ENCODE results near the gene MLST8. TPM values are rescaled to one million over a fixed set of nuclear protein-coding genes. Genes with fewer than 3 reads are reported as not detected.

The MLST8 gene
- total RNA-seq, 1 donor from 2014 or later, result 37.0 TPM

DNA sequence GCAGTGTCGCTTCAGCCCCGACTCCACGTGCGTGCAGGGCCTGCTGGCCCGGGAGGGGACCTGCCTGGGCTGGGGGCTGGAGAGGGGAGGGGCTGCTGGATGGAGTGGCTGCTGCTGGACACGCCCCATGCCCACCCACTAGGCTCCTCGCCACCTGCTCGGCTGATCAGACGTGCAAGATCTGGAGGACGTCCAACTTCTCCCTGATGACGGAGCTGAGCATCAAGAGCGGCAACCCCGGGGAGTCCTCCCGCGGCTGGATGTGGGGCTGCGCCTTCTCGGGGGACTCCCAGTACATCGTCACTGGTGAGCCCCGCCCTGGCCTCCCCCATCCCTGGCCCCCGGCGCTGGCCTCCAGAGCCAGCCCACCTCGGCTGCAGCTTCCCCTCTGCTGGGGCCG is 3.1 kb downstream of the MLST8 start:
- DNase-seq (ENCODE audit: low spot score), result no peak

DNA sequence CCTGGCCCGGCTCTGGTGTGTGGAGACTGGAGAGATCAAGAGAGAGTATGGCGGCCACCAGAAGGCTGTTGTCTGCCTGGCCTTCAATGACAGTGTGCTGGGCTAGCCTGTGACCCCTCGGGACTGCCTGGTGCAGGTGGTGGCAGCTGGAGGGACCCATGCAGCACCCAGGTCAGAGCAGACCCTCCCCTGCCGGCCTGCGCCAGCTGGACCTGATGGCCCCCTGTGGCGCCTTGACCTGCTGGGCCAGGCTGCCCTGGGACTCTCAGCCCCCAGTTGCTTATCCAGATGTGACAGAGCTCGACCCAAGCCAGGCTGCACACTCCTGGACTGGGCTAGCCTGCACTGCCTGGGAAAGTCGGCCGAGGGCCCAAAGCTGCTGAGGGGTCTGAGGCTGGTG is 3.5 kb downstream of the MLST8 start:
- no peak for DNase-seq (ENCODE audit: low spot score)

DNA sequence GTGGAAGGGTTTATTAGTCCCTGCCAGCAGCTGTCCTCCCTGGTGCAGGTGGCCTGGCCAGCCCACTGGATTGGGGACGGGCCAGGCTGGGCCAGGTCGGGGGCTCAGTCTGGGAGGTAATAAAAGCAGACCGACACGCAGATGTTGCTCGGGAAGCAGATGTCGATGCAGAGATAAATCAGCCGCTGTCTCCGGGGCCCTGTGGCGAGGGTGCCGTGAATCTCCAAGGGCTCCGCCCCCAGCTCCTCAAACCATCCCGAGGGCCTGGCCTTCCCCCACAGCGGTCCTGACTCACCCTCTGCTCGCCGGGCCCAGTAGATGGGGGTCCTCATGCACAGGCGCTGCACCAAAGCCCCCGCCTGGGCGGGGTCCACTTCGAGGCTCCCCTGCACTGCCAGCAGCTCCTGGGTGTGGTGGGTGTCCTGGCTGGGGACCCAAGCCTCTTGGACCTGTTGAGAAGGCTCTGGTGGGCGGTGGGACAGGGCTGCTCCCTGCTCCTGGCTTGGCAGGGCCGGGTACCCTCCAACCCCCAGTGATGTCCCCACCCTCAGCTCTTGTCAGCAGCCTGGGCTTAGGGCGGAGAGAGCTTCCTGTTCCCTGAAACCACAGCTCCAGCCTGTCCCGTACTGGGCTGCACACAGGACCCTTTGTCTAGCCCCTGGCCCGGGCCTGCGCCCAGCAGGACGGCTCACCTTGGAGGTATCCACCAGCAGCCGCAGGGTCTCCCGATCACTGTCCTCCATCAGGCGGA is 4.2 kb downstream of the MLST8 start:
- no peak for DNase-seq (ENCODE audit: low spot score)

DNA sequence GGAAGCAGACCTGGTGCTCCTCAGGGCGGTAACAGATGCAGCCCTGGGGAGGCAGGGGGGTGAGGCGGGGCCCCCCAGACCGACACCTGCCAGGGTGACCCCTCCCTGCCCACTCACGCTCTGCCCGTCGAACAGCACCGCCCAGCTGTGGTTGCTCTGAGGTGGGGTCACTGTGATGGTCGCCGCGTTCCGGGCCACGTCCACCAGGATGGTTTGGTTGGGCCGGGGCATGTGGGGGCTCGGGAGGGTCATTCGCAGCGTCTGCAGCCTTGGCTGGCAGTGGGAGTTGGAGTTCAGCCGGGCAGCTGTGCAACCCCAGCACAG is 4.7 kb downstream of the MLST8 start:
- DNase-seq (ENCODE audit: low spot score), result no peak

DNA sequence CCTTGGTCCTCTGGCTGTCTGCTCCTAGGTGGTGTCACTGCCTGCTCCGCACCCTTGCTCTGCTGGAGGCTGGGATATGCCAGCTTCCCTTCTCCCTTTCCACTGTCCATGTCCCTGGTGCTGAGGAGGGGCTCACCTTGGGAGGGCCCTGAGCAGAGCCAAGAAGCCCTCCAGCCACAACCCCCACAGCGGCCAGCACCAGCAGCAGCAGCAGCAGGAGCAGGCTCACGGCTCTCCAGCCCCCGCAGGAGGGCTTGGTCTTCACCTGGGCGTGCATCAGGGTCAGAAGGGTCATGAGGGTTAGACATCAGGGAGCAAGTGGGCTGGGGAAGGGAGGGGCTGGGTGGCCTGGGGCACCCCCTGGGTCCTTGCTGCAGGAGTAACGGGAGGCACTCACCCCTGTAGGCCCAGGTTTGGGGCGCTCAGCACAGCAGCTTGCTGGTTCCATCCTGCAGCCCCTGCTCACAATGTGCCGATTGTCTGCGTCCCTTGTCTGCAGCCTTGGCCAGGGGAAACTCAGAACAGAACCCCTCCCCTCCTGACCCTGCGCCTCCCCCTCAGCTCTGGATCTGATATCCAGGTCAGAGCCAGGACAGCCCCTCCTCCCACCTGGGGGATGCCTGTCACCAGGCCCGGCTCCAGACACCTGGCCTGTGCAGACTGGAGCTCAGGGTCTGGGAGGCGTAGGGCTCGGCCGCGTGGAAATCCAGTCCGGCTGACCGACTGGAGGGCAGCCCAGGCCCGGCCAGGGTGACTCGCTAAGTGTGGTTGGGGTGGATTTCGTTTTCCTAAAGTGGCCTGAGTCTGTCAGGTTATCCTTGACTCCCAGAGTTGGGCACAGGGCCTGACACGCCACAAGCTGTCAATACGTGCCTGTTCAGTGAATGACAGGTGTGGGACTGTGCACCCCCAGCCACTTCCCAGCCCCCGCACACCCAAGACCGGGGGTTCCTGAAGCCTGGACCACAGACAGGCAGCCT is 5.4 kb downstream of the MLST8 start, which contains the start of gene BRICD5:
Gene BRICD5, minus strand, starts transcription at position 478 of the 980 bp plus-strand sequence. Its CDS starts 30 bp downstream, at position 448.
- DNase-seq (ENCODE audit: low spot score), result no peak

DNA sequence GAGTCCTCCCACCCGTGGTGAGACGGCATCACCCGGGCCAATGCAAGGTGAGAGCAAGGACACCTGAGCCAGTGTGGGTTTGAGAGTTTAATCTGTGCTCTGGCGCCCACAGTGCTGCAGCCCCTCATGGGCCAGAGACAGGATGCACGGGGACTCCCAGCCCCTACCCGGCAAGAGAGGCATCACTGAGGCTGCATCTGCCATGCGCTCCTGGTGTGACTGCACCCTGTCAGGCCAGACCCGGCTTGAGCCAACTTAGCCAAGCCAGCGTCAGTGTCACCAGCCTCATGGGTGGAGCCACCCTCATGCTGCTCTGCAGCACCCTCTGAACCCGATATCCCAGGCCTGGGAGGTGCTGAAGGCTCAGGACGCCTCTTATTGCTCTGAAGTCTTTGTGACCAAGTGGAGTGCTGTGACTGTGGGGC is 6.7 kb downstream of the MLST8 start:
- DNase-seq (ENCODE audit: low spot score), result no peak

DNA sequence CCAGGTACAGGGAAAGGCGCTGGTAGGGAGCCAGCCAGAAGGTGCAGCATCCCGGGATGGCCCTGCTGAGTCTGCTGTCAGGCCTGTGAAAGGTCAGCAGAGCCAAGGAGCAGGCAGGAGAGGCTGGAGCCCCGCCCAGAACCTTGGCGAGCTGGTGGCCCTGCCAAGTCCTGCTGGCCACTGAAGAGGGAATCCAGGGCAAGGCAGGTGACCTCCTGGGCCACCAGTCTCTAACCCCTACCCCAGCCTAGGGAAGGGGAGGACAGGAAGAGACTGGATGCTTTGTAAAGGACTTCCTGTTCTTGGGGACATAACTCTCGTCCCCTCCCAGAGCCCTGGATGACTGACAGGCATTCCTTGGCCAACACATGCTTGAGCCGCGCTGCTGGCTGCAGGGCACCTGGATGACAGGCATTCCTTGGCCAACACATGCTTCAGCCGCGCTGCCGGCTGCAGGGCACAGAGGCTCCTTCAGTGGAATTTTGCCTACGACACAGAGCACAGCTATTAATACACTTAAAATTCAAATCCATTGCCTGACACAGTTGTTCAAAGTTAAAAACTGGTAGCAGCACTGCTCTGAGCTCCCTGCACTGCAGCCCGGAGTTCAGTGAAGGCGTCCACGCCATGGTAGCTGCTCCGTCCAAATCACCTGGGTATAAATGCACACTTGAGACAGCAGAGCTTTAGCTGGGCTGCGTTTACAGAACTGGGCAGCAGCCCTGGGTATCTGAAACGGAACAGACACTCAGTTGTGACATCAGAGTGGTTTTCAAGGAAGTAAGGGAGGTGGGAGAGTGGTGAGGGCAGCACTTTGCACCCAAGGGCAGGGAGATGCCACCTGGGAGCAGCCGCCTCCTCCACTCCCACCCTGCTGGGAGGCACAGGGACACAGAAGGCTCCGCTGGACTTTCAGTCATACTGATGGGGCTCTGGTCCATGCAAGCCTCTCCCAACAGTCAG is 7.4 kb downstream of the MLST8 start:
- DNase-seq (ENCODE audit: low spot score), result no peak

DNA sequence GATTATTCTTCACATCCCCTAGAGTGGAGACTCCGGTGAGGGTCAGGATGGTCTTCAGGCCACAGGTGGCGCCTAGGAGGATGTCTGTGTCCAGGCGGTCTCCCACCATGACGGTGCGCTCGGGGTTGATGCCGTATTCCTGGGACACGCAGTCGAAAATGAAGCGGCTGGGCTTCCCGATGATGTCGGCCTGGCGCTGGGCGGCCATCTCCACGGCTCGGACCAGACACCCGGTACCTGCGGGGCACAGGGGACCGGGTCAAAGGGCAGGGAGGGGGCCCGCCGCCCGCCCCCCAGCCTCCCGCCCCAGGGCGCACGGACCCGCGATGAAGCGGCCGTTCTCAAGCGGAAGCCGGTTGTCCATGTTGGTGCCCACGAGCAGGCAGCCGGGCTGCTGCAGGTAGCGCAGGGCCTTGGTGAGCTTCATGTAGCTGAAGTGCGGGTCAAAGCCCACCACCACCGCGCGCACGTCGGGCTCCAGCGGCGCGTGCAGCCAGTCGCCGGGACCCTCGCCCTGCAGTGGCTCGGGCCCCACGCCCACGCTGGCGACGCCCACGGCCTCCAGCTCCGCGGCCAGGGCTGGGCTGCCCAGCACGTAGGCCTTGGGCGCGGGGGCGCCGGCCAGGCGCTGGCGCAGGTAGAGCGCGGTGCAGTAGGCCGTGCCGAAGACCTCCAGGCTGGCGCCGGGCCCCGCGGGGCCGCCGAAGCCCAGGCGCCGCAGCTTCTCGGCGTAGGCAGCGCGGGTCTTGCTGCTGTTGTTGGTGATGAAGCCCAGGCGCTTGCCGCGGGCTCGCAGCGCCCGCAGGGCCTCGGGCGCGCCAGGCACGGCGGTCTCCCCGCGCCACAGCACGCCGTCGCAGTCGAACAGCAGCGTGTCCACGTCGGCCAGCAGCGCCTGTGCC is 8.8 kb downstream of the MLST8 start:
- no peak for DNase-seq (ENCODE audit: low spot score)

DNA sequence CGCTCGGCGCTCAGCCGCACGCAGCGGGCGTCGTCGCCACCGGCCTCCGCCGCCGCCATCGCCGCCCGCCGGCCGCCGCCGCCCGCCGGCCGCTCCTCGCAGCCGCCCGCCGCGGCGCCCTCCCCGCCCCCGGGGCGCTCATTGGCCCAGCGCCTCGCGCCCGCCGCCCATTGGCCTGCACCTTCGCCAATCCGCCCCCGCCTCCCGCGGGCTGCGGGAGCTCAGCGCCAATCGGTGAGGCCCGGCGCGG is 9.4 kb downstream of the MLST8 start, which contains the start of gene PGP:
Gene PGP, minus strand, starts transcription at position 122 of the 250 bp plus-strand sequence. Its CDS starts 63 bp downstream, at position 59.
- DNase-seq (ENCODE audit: low spot score), result no peak

DNA sequence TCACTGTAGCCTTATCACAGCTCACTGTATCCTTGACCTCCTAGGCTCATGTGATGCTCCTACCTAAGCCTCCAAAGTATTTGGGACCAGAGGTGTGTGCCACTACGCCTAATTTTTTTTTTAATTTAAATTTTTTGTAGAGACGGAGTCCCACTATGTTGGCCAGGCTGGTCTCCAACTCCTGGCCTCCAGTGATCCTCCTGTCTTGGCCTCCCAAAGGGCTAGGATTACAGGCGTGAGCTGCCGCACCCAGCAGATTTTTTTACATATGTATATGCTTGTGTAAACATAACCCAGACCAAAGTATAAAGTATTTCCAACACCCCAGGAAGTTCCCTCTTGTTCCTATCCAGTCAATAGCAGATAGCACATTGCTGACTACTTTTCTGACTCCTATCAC is 11.1 kb downstream of the MLST8 start:
- no peak for DNase-seq (ENCODE audit: low spot score)

DNA sequence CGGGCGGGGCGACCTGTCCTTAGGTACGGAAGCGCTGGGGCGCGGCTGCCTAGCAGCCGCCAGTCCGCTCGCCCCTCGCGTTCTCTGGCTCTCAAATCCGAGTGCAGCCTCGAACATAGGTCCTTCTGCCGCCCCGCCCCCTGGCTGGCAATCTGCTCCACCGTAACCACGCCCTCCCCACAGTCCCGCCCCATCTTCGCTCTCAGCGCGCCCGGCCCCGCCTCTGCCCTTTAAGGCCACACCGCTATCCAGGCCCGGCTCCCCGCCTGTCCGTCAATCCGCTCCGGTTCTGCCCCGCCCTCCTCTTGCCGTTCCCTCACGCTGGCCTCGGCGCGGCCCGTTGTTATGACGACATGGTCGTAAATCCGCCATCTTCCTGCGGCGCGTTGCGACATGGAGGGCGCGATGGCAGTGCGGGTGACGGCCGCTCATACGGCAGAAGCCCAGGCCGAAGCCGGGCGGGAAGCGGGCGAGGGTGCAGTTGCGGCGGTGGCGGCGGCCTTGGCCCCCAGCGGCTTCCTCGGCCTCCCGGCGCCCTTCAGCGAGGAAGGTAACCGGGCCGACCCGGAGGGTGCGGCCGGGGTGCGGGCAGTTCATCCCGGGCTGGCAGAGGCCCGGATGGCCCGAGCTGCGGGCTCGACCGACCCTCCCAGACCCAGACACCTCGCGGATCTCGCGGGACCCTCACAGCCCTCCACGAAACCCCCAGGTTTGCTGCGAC is 18.1 kb downstream of the MLST8 start, which contains the start of gene E4F1:
Gene E4F1, plus strand, starts transcription at position 371 of the 721 bp plus-strand sequence. Its CDS starts 23 bp downstream, at position 394.
- peak; percentile 99 for DNase-seq (ENCODE audit: low spot score)

DNA sequence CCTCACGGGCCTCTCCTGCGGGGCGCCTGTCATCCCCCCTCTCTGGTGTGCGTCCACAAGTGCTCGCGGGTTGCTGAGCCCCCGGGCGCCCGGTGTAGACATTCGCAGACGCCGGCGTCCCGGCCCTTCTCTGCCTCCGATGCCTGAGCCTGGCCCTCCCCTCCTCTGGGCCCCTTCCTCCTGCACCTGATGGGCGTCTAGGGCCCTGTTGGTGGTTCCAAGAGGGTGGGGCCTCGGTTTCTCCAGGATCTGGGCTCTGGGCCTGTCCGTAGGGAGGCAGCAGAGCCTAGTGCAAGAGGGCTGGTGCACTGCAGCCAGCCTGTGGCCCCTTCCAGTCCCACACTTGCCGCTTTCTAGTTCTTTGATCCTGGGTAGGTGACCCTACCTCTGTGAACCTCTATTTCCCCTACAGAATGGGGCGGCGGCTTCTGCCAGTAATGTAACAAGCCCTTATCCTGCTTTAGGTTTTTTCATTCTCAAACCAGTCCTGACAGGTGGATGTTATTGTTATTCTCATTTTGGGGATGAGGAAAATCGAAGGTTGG is 18.8 kb downstream of the MLST8 start:
- no peak for DNase-seq (ENCODE audit: low spot score)

DNA sequence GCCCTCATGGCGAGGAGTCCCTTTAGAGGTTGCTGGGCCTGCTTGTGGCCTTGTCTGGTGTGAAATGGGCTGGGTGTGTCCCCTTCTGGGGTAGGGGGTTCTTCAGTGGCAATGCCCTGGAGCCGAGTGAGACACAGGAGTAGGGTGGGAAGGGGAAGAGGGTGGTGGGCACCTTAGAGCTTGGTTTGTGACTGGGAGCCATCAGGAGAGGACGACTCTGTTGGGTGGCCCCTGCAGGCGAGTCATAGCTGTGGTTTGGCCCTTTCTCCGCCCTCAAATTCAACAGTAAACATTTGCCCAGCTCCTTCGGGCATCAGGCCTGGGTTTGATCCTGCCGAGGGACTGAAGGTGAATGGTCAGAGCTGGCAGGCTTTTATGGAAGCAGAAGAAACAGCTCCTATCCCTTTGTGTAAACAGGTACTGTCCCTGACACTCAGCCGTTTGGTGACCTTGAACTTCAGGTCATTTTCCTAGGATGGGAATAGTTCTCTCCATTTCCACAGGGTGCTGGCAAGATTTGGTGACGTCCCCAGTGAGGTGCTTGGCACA is 21.1 kb downstream of the MLST8 start:
- DNase-seq (ENCODE audit: low spot score), result no peak

DNA sequence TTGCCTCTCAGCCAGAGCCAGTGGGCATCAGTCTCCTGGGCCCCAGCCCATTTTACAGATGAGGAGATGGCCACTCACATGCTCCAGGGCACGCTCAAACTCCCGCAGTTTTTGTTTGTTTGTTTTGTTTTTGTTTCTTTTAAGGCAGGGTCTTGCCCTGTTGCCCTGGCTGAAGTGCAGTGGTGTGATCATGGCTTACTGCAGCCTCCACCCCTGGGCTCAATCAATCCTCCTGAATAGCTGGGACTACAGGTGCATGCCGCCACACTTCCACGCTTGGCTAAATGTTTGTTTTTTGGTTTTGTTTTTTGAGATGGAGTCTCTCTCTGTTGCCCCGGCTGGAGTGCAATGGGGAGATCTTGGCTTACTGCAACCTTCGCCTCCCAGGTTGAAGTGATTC is 21.7 kb downstream of the MLST8 start:
- no peak for DNase-seq (ENCODE audit: low spot score)

DNA sequence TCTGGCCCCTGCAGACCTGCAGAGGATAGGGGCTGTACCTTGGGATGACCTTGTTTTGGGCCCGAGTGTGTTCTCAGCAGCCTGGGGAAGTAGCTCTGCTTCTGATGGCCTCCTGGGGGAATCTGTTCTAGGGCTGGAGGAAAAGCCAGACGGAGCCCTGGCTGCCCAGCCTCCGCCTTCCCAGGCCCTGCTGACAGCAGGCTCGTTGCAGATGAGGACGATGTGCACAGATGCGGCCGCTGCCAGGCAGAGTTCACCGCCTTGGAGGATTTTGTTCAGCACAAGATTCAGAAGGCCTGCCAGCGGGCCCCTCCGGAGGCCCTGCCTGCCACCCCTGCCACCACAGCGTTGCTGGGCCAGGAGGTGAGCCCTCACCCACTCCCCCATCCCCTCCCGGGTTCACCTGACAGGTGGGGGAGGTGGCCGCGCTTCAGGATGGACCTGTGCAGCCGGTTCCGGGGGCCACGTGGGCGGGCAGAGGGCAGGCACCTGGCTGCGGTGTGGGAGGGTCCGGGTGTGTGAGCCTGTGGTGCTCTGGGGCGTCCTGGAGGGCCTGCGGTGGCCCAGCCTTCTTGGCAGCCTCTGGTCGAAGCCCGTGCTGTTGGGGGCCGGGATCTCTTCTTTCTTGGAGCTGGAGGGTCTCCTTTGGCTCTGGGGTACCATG is 23.0 kb downstream of the MLST8 start:
- no peak for DNase-seq (ENCODE audit: low spot score)

DNA sequence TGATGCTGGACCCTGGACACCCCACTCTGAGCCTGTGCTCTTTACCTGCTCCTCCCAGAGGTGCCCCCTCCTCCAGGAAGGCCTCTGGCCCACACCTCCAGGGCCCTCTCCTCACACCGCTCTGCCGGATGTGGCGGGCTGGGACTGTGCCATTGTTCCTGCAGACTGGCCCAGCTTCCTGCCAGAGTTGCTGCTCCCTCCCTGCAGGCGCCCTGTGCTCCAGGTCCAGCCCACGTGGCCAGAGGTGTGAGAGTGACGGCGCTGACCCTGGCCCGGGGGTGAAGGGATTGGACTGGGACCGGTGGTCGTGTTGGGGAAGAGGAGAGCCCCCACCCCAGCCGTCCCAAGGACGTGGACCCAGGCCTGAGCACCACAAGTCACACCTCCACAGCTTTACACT is 23.8 kb downstream of the MLST8 start:
- no peak for DNase-seq (ENCODE audit: low spot score)

DNA sequence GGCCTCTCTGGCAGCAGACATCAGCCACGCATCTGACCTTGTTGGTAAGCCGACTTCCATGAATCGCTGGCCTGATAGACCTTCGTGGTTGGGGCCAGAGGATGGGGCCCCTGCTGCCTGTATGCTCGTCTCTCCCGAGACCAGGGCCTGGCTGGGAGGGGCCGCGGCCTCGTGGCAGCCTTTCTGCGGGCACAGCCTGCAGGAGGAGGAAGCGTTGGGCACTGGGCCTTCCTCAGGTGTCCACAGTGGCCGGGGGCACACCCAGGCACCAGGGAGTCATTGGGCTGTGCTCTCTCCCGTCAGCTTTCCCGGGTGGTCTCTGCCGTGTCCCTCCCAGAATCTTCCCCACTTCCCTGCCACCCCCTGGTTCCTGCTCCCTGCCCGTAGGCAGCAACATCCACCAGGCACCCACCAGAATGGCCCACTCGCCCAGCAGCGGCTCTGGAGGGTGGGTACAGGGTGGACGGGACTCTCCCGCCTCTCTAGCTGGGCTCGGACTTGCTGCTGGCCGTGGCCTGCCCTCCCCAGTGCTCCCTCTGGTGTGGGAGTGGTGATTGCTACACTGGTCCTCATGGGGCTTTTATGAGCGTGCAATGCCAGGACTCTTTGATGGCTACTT is 24.5 kb downstream of the MLST8 start:
- DNase-seq (ENCODE audit: low spot score), result no peak

DNA sequence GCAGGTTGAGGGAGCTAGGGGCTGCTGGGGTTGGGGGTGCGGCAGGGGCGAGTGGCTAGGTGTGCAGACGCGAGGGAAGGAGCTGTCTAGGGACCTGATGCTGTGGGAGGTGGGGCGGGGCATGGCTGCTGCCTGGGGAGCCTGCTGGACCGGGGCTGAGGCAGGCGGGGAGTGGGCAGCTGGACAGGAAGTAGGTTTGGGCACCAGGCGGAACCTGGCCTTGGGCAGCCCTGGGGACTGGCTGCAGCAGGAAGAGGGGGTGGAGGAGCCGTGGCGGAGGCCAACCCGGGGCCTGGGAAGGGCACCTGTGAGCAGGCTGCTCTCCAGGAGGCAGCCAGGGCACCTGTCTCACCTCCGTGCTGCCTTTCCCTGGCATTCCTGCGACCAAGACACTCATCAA is 25.1 kb downstream of the MLST8 start:
- no peak for DNase-seq (ENCODE audit: low spot score)
